B cell (primary cell): ENCODE data around the gene KPNB1. TPM values are rescaled to one million over a fixed set of nuclear protein-coding genes. Genes with fewer than 3 reads are reported as not detected.

Experiments used
- ATAC-seq: fragments of 200-7000 bp; cut with Tn5 transposase; one replicate; pipeline ENCODE4 v1.10.0; 2021; ENCODE audit warnings: low read depth, mild to moderate bottlenecking, moderate number of reproducible peaks, moderate library complexity
- CTCF ChIA-PET: fragments of 350-600 bp; sonication (Branson Sonifier 250); formaldehyde crosslinking; loops from one replicate; lab custom pipeline; 2021; ENCODE audit warnings: antibody characterized with exemption, inconsistent platforms; lab: Charles Lee
- POLR2A ChIA-PET: fragments of 350-600 bp; sonication (Branson Sonifier 250); formaldehyde crosslinking; loops from one replicate; lab custom pipeline; 2021; ENCODE audit warnings: antibody characterized with exemption; lab: Charles Lee
- DNase-seq: peaks from one replicate; pipeline ENCODE4 v3.0.0; 2013
- H2AFZ ChIP-seq: 2 replicates; pipeline ENCODE4 v1.6.1; 2012; ENCODE audit warnings: mild to moderate bottlenecking, low read depth, low read length; ENCODE audit not compliant: insufficient read depth, poor library complexity, severe bottlenecking
- H3K27ac ChIP-seq, 2 donors: 1 replicate in 1 of 2; 2 replicates in 1 of 2; pipeline ENCODE4 v1.5.1; 2012 to 2013; ENCODE audit warnings: low read length in 2 of 2, mild to moderate bottlenecking in 2 of 2, moderate library complexity in 1 of 2
- H3K27me3 ChIP-seq, 4 experiments: fragments of 200-600 bp in 1 of 4; sonication (generic) in 1 of 4; replicated peaks in 1 of 4; 1 replicate in 2 of 4; 2 replicates in 2 of 4; pipeline versions ENCODE4 v1.6.1 to v1.7.0; 2013 to 2016; ENCODE audit warnings: low read length in 3 of 4, mild to moderate bottlenecking in 2 of 4, mixed read lengths in 1 of 4, moderate library complexity in 1 of 4; ENCODE audit not compliant: insufficient read depth in 4 of 4, control insufficient read depth in 3 of 4; ENCODE audit errors: control extremely low read depth in 1 of 4
- H3K36me3 ChIP-seq, 2 experiments: replicated peaks in 1 of 2; 1 replicate in 1 of 2; 2 replicates in 1 of 2; pipeline versions ENCODE4 v1.6.1 to v1.7.1; 2013; ENCODE audit warnings: low read length in 1 of 2; ENCODE audit not compliant: insufficient read depth in 2 of 2, control insufficient read depth in 1 of 2; ENCODE audit errors: control extremely low read depth in 1 of 2, extremely low read depth in 1 of 2
- H3K4me1 ChIP-seq, 2 donors: fragments of 200-600 bp in 1 of 2; sonication (generic) in 1 of 2; 1 replicate in 1 of 2; 2 replicates in 1 of 2; pipeline versions ENCODE4 v1.5.1 to v1.6.1; 2013 to 2017; ENCODE audit warnings: low read length in 2 of 2; ENCODE audit not compliant: control insufficient read depth in 2 of 2, insufficient read depth in 2 of 2
- H3K4me2 ChIP-seq: replicated peaks from 2 replicates; pipeline ENCODE3; 2012; ENCODE audit warnings: mild to moderate bottlenecking, low read depth, low read length; ENCODE audit not compliant: poor library complexity, severe bottlenecking
- H3K4me3 ChIP-seq, 5 experiments: fragments of 200-600 bp in 1 of 5; sonication (generic) in 1 of 5; 1 replicate in 3 of 5; 2 replicates in 2 of 5; pipeline versions ENCODE4 v1.5.1 to v1.7.0; 2011 to 2016; ENCODE audit warnings: low read length in 4 of 5, mild to moderate bottlenecking in 4 of 5, low read depth in 2 of 5, control low read depth in 1 of 5, moderate library complexity in 1 of 5; ENCODE audit not compliant: insufficient read depth in 1 of 5; ENCODE audit errors: control extremely low read depth in 1 of 5, extremely low read depth in 1 of 5
- H3K79me2 ChIP-seq: fragments of 200-600 bp; sonication (generic); one replicate; pipeline ENCODE4 v1.6.0; 2016; ENCODE audit warnings: low read length; ENCODE audit not compliant: control insufficient read depth, insufficient read depth
- H3K9ac ChIP-seq: fragments of 200-600 bp; sonication (generic); 2 replicates; pipeline ENCODE4 v1.6.1; 2017; ENCODE audit warnings: mild to moderate bottlenecking, low read length, moderate library complexity
- H3K9me3 ChIP-seq, 3 donors: one replicate each; pipeline versions ENCODE4 v1.6.1 to v1.7.1; 2013; ENCODE audit warnings: low read length in 2 of 3; ENCODE audit not compliant: control insufficient read depth in 2 of 3, insufficient read depth in 1 of 3; ENCODE audit errors: control extremely low read depth in 1 of 3
- H4K20me1 ChIP-seq: 2 replicates; pipeline ENCODE4 v1.6.0; 2012; ENCODE audit warnings: mild to moderate bottlenecking, low read length; ENCODE audit not compliant: insufficient read depth, control insufficient read depth, poor library complexity, severe bottlenecking
- H3K27ac Mint-ChIP-seq: one replicate; pipeline ENCODE4 v1.8.0; 2021; ENCODE audit warnings: mixed read lengths
- H3K27me3 Mint-ChIP-seq: one replicate; pipeline ENCODE4 v1.8.0; 2021; ENCODE audit warnings: mixed read lengths
- H3K4me1 Mint-ChIP-seq: one replicate; pipeline ENCODE4 v1.8.0; 2021; ENCODE audit warnings: mixed read lengths
- H3K4me3 Mint-ChIP-seq: one replicate; pipeline ENCODE4 v1.8.0; 2021; ENCODE audit warnings: mixed read lengths
- H3K9me3 Mint-ChIP-seq: one replicate; pipeline ENCODE4 v1.8.0; 2022; ENCODE audit warnings: mixed read lengths; ENCODE audit not compliant: insufficient read depth
- EZH2 ChIP-seq: IDR thresholded peaks from 2 replicates; pipeline ENCODE4 v1.6.1; 2012; ENCODE audit warnings: borderline replicate concordance, low read depth, mild to moderate bottlenecking, moderate library complexity, low read length; ENCODE audit not compliant: insufficient read depth, poor library complexity, severe bottlenecking
- WGBS: methylation state at CpG from one replicate; pipeline ENCODE4 v1.1.5; 2013; ENCODE audit warnings: missing lambda C conversion rate; ENCODE audit not compliant: insufficient coverage; 5-methylcytosine and 5-hydroxymethylcytosine counted together
- intact Hi-C: fragments of 100-400 bp; cut with micrococcal nuclease; formaldehyde crosslinking; loops from one replicate; pipeline ENCODE4 v1.10.0; 2022
- polyA plus RNA-seq: library from polyadenylated mRNA; depleted of rRNA; stranded (reverse); fragments of >200 nt; gene quantifications from 2 replicates; pipeline ENCODE4 v1.2.3, GENCODE V29; 2012
- total RNA-seq, 2 donors: library from RNA; stranded (reverse); fragments of 120-200 nt in 1 of 2; gene quantifications; 1 replicate in 1 of 2; 2 replicates in 1 of 2; pipeline versions ENCODE4 v1.2.3 to v1.2.4, GENCODE V29; 2013 to 2022
- TF ChIP-seq, protein P1 (sequence below): fragments of 200-600 bp; IDR thresholded peaks from one replicate; pipeline ENCODE4 v1.8.0; 2022; ENCODE audit warnings: antibody characterized with exemption, mild to moderate bottlenecking

KPNB1 gene
- total and polyA plus RNA-seq, 2 donors (not counting 1 experiment from before 2014, with no cell fraction given) = 60.6 to 278 TPM

DNA sequence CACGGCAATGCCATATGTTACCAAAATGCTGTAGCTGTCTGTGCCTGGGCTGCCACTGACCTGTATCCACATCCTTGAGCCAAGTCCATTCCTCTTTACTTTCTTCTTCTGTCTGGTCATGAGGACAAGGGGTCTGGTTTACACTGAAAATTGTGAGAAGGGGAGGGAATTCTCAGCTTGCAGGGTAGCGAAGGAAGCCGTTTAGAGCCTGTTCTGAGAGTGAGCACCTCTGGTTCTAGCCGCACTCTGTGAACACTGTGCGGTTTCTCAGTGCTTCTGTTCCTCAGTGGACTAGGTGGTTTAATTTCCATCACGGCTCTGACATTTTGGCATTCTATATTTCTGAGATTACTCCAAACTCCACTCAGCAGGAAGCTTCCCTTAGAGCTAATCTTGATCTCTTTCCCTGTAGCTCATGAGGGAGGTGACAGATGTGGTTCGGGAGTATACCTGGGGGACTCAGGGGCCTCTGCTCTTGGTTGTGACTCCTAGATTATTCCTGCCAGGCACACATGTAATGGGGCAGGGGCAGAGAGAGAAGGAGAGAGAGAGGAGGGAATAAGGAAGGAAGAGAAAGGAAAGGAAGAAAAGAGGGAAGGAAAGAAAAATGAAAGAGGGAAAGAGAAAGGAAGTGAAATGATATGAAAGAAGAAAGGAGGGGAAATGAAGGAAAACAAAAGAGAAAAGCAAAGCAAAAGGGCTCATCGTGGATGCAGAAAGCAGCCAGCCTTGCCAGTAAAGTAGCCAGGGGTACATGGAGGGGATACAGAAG lies 69.1 kb downstream of the KPNB1 start:
- H3K4me3 ChIP-seq = no peak overlapping the region
- Mint-ChIP-seq H3K27me3 (peaks cover 14% of the 10 kb centered on the region), H3K4me3 (peak overlapping the region; percentile 11), H3K9me3 (no peaks in the 10 kb centered on the region), H3K27ac (peak overlapping the region; percentile 61), H3K4me1 (peaks cover 79% of the 10 kb centered on the region)
- H3K79me2 ChIP-seq = no peaks in the 10 kb centered on the region
- no peak overlapping the region for H3K4me2 ChIP-seq
- peaks cover 70 to 82% of the 10 kb centered on the region in 2 donors for H3K4me1 ChIP-seq
- POLR2A ChIA-PET = interaction anchor here (0.6 to 1.4 kb wide), 3 partner anchors 14 to 223 kb away, joined by 3 to 7 read pairs (median 3); partner anchors contain the start of gene TBX21
- H3K9ac ChIP-seq = no peak overlapping the region
- WGBS = 39% methylated on average over 5 of the region's 8 CpGs
- CTCF ChIA-PET = interaction anchor here (1.0 to 2.9 kb wide), 11 partner anchors 11 to 55 kb away, joined by 3 to 30 read pairs (median 5); partner anchors contain the start of gene TBX21
- H3K27me3 ChIP-seq = peaks cover 0 to 17% (median 12%) of the 10 kb centered on the region in 4 experiments
- no peak overlapping the region for H2AFZ ChIP-seq
- intact Hi-C loops = no loop called here
- ATAC-seq (no peak), DNase-seq (no peak)
- no peak overlapping the region for H3K27ac ChIP-seq
- H3K36me3 ChIP-seq = no peaks in the 10 kb centered on the region
- no peaks in the 10 kb centered on the region for H4K20me1 ChIP-seq
- no peaks in the 10 kb centered on the region for H3K9me3 ChIP-seq
- TF ChIP-seq, protein P1, sequence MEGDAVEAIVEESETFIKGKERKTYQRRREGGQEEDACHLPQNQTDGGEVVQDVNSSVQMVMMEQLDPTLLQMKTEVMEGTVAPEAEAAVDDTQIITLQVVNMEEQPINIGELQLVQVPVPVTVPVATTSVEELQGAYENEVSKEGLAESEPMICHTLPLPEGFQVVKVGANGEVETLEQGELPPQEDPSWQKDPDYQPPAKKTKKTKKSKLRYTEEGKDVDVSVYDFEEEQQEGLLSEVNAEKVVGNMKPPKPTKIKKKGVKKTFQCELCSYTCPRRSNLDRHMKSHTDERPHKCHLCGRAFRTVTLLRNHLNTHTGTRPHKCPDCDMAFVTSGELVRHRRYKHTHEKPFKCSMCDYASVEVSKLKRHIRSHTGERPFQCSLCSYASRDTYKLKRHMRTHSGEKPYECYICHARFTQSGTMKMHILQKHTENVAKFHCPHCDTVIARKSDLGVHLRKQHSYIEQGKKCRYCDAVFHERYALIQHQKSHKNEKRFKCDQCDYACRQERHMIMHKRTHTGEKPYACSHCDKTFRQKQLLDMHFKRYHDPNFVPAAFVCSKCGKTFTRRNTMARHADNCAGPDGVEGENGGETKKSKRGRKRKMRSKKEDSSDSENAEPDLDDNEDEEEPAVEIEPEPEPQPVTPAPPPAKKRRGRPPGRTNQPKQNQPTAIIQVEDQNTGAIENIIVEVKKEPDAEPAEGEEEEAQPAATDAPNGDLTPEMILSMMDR = no peak
- no peak for TF ChIP-seq EZH2
